Central memory CD4-positive, alpha-beta T cell (primary cell): ENCODE results near the gene BEST3.
"Not testable (repeated sequence)": the region's sequence is repeated elsewhere in the genome, so short reads cannot be mapped to it uniquely, and the experiment has no call there.

Experiments used
- DNase-seq: peaks from one replicate; pipeline ENCODE4 v3.0.0; 2022

Gene BEST3

GRCh38 chr12:69645031-69645430 is 54.1 kb downstream of the BEST3 start:
- DNase-seq = no peak

GRCh38 chr12:69644511-69644910 is 54.6 kb downstream of the BEST3 start:
- DNase-seq = no peak

GRCh38 chr12:69642531-69642930 is 56.6 kb downstream of the BEST3 start:
- no peak for DNase-seq

- DNase-seq = no peak
These were observed 57.6 kb downstream of the BEST3 start for GRCh38 chr12:69641546-69641945.

- peak; percentile 43 for DNase-seq
These were observed 59.6 kb downstream of the BEST3 start for GRCh38 chr12:69639400-69640016.

- no peak for DNase-seq
These were observed 66.0 kb downstream of the BEST3 start for GRCh38 chr12:69633061-69633460.

- DNase-seq = no peak
These were observed 68.9 kb downstream of the BEST3 start for GRCh38 chr12:69630191-69630590.

- no peak for DNase-seq
These were observed 71.6 kb downstream of the BEST3 start for GRCh38 chr12:69627501-69627900.

GRCh38 chr12:69623970-69624369 is 75.1 kb downstream of the BEST3 start:
- DNase-seq = no peak

- DNase-seq = no peak
These were observed 77.6 kb downstream of the BEST3 start for GRCh38 chr12:69621551-69621950.

- DNase-seq = no peak
These were observed 78.2 kb downstream of the BEST3 start for GRCh38 chr12:69620921-69621320.

- DNase-seq = no peak
These were observed 79.0 kb downstream of the BEST3 start for GRCh38 chr12:69620077-69620476.

- DNase-seq = no peak
These were observed 80.1 kb downstream of the BEST3 start for GRCh38 chr12:69619050-69619449.

- no peak for DNase-seq
These were observed 83.1 kb downstream of the BEST3 start for GRCh38 chr12:69616025-69616424.

- no peak for DNase-seq
These were observed 85.8 kb downstream of the BEST3 start for GRCh38 chr12:69613351-69613750.

- no peak for DNase-seq
These were observed 88.4 kb downstream of the BEST3 start, which contains the start of gene LRRC10 for GRCh38 chr12:69610729-69611128. Gene LRRC10, minus strand, starts transcription at chr12:69610907. Its CDS starts 69 bp downstream, at chr12:69610838.

GRCh38 chr12:69610126-69610525 is 89.0 kb downstream of the BEST3 start:
- no peak for DNase-seq

GRCh38 chr12:69608114-69608513 is 91.0 kb downstream of the BEST3 start:
- DNase-seq = no peak

- DNase-seq = not testable (repeated sequence)
These were observed 94.8 kb downstream of the BEST3 start for GRCh38 chr12:69604275-69604674.
